GM18951 (cell line): Measurements from ENCODE around the gene PDHX.

Experiments used
- POLR2A ChIP-seq: IDR thresholded peaks from 4 replicates; pipeline ENCODE4 v1.6.1; 2011; ENCODE audit warnings: mild to moderate bottlenecking; ENCODE audit not compliant: insufficient read length, insufficient read depth; ENCODE audit errors: extremely low read depth
- in situ Hi-C: fragments of 300-500 bp; cut with MboI; formaldehyde crosslinking; loops from one replicate; pipeline ENCODE4 v1.12.0; 2022; ENCODE audit warnings: low sequenced_read_pairs, mixed read lengths, inconsistent platforms; ENCODE audit not compliant: unreplicated experiment

Gene PDHX

DNA sequence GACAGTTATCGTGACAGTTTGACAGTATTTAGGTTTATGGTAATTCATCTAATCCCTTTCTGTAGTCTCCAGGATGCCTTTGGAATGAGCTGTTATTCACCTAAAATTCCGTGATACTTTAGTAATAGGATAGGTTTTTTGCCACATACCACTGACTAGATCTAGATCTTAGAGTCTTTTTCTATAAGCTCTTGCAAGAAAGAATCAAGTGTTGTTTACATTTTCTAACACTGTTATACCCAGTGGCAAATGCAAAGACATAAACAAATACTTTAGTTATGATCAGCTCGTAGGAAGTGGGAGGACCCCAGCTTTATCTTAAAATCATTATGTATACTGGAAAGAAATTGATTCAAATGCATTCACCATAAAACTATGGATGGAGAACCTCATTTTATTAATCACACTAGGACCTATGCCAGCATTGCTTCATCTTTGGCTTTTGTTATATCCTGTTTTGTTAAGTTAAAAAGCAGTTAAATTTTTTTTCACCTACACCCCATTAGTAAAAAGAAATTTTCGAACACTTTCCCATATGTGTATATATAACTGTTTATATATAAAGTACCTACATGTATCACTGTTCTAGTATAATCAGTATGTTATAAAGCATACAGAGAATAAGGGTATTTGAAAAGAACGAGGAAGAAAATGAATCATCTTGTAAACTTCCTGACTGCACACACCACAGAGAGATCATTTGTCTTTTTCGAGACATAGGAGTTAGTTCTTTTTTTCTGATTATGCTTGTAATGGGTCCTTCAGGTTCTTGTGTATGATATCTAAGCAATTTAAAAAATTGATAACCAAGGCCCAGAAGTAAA, 60.9 kb downstream of the PDHX start:
- in situ Hi-C loops: no loop called here
- TF ChIP-seq POLR2A: no peak

DNA sequence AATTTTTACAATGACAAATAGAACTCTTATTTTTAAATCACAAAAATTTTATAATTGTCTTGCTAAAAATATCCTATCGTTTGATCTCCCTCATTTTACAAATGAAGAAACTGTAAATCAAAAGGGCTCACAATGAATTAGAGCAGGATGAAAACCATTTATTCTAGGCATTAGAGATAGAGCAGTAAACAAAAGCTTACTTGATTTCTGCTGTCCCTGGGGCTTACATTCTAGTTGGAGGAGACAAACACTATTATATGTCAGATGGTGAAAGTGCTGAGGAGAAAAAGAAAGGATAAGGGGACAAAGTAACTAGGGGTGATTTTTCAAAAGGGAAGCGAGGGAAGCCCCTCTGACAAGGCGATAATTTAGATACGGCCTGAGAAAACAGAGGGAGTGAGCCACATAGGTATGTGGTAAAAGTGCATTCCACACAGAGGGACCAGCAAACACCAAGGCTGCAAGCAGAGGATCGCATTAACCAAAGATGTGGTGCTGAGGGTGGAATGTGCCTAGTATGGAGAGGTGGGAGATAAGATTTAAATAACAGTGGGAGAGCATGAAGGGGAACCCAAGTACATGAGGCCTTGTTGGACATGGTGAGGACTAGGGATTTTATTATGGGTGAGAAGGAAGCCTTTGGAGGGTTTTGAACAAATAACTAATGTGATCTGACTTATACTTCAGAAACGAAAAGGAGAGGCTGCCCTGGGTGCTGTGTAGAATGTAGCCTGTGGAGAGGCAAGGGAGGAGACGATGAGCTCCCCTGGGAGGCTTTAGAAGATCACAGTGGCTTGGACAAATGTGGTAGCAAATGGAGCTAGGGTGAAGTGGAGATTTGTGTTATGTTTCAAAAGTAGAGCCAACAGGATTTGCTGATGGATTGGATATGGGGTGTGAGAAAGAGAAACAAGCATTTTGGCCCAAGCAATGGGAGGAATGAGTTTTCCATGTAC, 62.1 kb downstream of the PDHX start:
- in situ Hi-C loops: no loop called here
- no peak for TF ChIP-seq POLR2A

DNA sequence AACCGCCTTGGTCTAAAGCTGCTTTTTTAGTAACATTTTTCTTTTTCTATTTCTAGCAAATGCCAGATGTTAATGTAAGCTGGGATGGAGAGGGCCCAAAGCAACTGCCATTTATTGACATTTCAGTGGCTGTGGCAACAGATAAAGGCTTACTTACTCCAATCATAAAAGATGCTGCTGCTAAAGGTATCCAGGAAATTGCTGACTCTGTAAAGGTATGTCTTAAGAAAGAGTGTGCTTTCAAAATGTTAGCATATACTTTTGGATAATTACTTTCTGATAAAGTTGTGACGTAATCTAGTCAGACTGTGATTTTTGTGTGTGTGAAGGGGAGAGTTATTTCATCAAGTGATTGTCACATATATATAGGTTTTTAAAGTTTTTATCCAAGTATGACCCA, 68.1 kb downstream of the PDHX start:
- no peak for TF ChIP-seq POLR2A
- in situ Hi-C loops: no loop called here

DNA sequence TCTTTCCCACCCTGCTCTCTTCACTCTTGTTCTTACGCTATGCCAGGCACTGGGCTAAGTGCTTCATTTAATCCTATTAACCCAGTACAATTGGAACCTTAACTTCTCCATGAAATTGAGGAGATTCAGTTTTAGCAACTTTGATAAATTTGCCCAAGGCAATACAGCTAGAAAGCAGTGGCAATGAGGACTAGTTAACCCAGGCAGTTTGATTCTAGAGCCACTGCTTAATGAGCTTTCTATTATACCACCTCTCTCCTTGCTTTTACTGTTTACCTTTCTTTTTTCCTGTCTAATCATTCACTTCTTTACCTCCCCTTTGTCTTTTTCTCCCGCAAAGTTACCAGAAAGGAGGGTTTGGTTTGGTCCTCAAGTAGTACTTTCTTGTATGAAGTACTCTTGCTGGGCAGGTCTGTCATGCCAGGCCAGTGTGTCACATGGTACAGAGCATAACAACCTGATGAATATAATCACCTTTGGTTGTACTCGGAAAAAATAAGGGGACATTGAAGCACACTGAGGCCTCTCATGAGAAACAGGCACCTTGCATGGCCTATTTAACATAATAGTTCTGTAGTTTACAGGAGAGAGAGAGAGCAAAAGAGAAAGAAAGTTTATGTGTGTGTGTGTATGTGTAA, 70.6 kb downstream of the PDHX start:
- in situ Hi-C loops: no loop called here

DNA sequence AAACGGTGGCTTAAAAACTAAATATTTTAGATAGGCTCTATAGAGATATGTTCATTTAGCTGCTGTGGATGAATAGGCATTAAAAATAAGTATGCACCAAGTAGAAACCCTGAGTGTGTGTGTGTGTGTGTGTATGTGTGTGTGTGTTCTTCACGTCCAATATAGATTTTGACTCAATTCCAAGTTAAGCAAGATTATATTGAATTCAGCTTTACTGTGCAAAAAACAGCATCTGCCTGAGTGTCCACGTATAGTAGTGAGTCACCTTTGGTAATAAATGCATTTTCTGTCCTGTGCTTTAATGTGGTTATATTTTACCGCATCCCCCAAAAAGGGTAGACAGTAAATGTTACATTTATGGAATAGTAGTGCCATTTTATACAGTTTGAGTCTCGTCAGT, 71.2 kb downstream of the PDHX start:
- TF ChIP-seq POLR2A: no peak
- in situ Hi-C loops: no loop called here

More for the DNA sequence above, 70.6 kb downstream of the PDHX start:
- no peak for TF ChIP-seq POLR2A

DNA sequence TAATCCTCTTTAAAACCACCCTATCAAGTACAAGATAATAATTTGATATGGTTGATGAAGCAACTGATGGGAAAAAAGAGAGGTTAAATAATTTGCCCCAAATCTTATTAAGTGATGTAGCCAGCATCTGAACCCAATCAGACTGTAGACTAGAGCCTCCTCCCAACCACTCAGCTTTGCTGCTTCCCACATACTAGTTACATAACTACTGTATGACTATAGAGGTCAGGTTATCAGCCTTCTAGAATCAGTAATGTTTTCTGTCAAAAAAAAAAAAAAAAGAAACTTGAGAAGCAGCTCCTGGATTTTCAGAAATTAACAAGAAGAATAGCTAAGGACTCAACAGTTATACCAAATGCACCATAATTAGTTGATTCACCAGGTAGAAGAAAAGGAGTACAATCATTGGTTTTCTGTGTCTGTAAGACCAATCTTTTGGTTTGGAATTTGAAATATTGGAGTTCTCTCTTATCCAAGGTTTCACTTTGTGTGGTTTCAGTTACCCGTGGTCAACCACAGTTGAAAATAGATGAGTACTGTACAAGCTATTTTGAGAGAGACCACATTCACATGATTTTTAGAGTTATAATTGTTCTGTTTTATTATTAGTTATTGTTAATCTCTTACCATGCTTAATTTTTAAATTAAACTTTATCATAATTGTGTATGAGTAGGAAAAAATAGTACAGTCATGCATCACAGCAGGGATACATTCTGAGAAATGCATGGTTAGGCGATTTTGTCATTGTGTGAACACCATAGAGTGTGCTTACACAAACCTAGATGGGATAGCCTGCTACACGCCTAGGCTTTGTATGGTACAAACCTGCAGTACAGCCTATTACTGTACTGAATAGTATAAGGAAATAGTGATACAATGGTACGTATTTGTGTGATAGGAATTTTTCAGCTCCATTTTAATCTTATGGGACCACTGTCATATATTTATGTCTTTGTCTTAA, 72.2 kb downstream of the PDHX start:
- no peak for TF ChIP-seq POLR2A
- in situ Hi-C loops: no loop called here

DNA sequence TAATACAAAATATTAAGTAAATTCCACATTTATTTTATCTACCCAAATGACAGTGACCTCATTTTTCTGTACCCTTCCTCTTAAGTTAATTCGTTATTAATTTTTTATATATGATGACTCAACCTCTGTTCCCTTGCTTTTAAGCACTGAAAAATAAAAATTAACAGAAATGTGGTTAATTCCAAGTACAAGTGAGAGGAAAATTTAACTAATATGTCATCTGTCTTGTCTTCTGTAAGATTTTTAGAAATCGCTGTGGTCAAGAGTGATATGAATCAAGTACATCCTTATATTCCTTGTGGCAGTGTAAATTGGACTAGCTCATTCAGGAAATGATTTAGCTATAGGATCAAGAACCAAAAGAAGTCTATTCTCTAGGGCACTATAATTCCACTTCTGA, 74.5 kb downstream of the PDHX start:
- TF ChIP-seq POLR2A: no peak
- in situ Hi-C loops: loop anchor here (10.0 kb wide), 1 partner anchor 244 kb away; no protein-coding TSS in a partner anchor

DNA sequence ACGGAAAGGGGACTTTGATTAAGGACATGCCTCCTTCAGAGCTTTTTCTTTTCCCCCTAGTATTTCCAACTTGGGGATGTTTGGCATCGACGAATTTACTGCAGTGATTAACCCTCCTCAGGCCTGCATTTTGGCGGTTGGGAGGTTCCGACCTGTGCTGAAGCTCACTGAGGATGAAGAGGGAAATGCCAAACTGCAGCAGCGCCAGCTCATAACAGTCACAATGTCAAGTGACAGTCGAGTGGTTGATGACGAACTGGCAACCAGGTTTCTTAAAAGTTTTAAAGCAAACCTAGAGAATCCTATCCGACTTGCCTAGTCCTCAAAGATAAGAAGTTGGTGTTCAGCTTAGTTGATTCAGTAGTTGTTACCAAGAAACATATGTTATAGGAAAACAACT, 78.4 kb downstream of the PDHX start:
- TF ChIP-seq POLR2A: no peak
- in situ Hi-C loops: loop anchor here (10.0 kb wide), 1 partner anchor 240 kb away; no protein-coding TSS in a partner anchor

DNA sequence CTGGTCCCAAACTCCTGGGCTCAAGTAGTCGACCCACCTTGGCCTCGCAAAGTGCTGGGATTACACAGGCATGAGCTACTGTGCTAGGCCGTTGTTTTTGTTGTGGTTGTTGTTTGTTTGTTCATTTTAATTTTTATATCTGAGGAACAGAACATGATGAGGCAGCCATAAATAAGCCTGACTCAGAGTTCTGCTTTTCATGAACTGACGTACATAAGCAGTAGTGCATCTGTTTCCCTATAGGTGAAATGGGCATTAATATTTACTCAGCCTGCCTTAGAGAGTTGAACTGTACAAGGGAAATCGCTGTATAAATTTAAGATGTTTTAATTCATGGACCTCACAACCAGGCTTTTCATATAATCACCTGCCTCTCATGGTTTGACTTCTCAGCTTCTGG, 80.5 kb downstream of the PDHX start:
- TF ChIP-seq POLR2A: no peak
- in situ Hi-C loops: loop anchor here (10.0 kb wide), 1 partner anchor 238 kb away; no protein-coding TSS in a partner anchor

DNA sequence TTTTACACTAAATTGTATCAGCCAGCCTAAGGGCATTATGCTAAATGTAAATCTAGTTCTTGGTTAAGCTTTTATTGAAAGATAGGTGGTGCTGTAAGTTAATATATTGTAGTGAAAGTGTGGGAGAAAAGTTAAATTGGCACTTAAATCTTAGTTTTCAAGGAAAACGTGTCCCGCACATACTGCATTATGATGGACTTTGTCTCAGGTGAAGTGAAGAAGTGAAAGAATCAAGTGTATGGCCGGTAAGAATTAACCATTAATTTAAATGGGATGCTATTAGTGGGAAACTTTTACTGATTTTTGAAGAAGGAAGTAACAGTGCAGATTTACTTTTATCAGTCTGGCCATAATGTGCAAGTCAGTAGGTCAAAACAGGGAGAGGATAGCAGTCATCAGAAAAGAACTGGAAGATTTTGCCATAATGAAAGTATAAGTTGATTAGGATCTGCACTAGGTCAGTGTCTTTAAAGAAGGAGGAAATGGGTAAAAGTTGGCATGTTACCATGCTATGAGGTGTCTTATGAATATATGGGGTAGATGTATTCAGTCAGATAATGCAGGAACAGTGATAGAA, 81.6 kb downstream of the PDHX start:
- no peak for TF ChIP-seq POLR2A
- in situ Hi-C loops: loop anchor here (10.0 kb wide), 1 partner anchor 237 kb away; no protein-coding TSS in a partner anchor

DNA sequence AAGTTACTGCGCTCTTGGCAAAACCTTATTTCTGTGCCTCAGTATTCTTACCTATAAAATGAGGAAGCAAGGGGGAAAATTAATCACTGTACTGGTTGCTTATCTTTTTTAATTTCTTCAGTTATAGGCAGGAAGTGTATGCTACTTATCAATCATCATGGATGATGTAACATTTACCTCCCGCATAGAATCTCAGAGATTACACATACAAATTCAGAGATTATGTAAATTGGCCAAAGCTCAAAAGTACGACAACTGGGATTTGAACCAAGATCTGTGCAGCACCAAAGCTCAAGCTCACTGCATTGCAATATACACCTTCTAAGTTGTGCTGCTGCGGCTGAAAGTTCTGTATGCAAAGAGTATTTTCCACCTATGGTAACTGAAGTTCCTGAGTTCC, 83.0 kb downstream of the PDHX start:
- TF ChIP-seq POLR2A: no peak
- in situ Hi-C loops: loop anchor here (10.0 kb wide), 1 partner anchor 235 kb away; no protein-coding TSS in a partner anchor

DNA sequence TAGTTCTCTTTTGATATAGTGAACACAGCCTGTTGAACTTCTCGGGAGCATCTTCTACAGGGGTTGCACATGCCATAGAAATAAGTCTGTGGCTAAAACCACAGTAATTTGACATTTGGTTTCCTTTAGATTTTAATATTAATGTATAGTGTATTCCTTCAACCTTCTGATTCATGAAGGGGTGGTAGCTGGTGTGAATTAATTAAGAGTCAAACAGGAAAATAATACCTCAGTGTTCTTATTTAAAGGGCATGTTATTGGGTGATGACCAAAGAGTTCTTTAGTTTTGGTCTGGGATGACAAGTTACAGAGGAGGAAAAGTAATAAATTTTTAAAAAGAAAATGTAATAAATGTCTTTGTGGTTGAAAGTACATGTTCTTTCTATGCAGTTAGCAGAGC, 86.8 kb downstream of the PDHX start:
- in situ Hi-C loops: no loop called here
- no peak for TF ChIP-seq POLR2A

DNA sequence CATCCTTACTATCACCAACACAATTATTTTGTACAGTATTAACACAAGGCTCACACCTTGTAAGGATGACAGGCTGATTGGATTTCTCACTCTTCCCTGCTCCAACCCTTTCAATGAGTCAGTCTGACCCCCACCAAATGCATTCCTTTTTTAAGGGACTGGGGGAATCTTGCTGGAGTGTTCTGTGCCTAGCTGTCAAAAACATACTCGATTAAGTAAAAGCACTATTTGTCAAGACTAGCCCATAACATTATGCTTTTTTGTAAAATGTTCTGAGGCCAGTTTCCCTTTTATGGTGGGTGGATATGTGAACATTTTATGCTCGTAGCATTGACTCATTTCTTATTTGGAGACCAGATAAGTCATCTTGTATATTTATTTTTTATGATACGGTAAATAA, 87.2 kb downstream of the PDHX start:
- no peak for TF ChIP-seq POLR2A
- in situ Hi-C loops: no loop called here
